Karpas-422 (cell line): ENCODE measurements around the gene SEMA4F. TPM values are rescaled to one million over a fixed set of nuclear protein-coding genes. Genes with fewer than 3 reads are reported as not detected.

Source experiments
- DNase-seq: peaks from one replicate; pipeline ENCODE4 v3.0.0-alpha.2; 2015
- H2AFZ ChIP-seq: fragments of 200-600 bp; sonication (generic); 2 replicates; pipeline ENCODE4 v1.6.1; 2014; ENCODE audit warnings: antibody characterized with exemption, low read length, mixed read lengths
- H3K27ac ChIP-seq: fragments of 200-600 bp; sonication (generic); 2 replicates; pipeline ENCODE4 v1.5.1; 2014; ENCODE audit warnings: mild to moderate bottlenecking, low read length, moderate library complexity
- H3K27me3 ChIP-seq: fragments of 200-600 bp; sonication (generic); 2 replicates; pipeline ENCODE4 v1.6.1; 2014; ENCODE audit warnings: low read length, mixed read lengths
- H3K36me3 ChIP-seq: fragments of 200-600 bp; sonication (generic); 2 replicates; pipeline ENCODE4 v1.6.1; 2014; ENCODE audit warnings: low read length, mixed read lengths; ENCODE audit not compliant: insufficient read depth
- H3K4me1 ChIP-seq: fragments of 200-600 bp; sonication (generic); 2 replicates; pipeline ENCODE4 v1.6.1; 2014; ENCODE audit warnings: mild to moderate bottlenecking, low read length, mixed read lengths
- H3K4me2 ChIP-seq: fragments of 200-600 bp; sonication (generic); 2 replicates; pipeline ENCODE4 v1.6.1; 2014; ENCODE audit warnings: low read length, low read depth, mild to moderate bottlenecking; ENCODE audit not compliant: poor library complexity, severe bottlenecking
- H3K4me3 ChIP-seq: fragments of 200-600 bp; sonication (generic); 2 replicates; pipeline ENCODE4 v1.5.1; 2014; ENCODE audit warnings: mild to moderate bottlenecking, antibody characterized with exemption, low read length, mixed read lengths
- H3K79me2 ChIP-seq: fragments of 200-600 bp; sonication (generic); 2 replicates; pipeline ENCODE4 v1.6.1; 2014; ENCODE audit warnings: mild to moderate bottlenecking, low read length, mixed read lengths
- H3K9ac ChIP-seq: fragments of 200-600 bp; sonication (generic); 2 replicates; pipeline ENCODE4 v1.6.0; 2014; ENCODE audit warnings: low read length
- H3K9me2 ChIP-seq: fragments of 200-600 bp; sonication (generic), shearing (Covaris generic); replicated peaks from 2 replicates; pipeline ENCODE4 v1.6.0; 2014; ENCODE audit warnings: mild to moderate bottlenecking, low read length, moderate library complexity; ENCODE audit not compliant: insufficient read depth
- H3K9me3 ChIP-seq: fragments of 300-700, 200-600 bp; sonication (generic); 2 replicates; pipeline ENCODE4 v1.6.1; 2014; ENCODE audit warnings: low read length, mixed read lengths
- H4K20me1 ChIP-seq: fragments of 200-600 bp; sonication (generic); 2 replicates; pipeline ENCODE4 v1.6.1; 2014; ENCODE audit warnings: mild to moderate bottlenecking, antibody characterized with exemption, low read length, low read depth; ENCODE audit not compliant: insufficient read depth
- total RNA-seq: library from RNA; depleted of rRNA; stranded (reverse); fragments of >200 nt; shearing (Covaris generic); gene quantifications from 2 replicates; pipeline ENCODE4 v1.2.3, GENCODE V29; 2014; ENCODE audit warnings: low replicate concordance

SEMA4F gene
- total RNA-seq, 1 experiment from 2014 or later, result 2.7 TPM

- H3K4me3 ChIP-seq, result no peak within 1 kb of the TSS
- no peak within 1 kb of the TSS for H2AFZ ChIP-seq
- H3K4me2 ChIP-seq, result no peak within 1 kb of the TSS
- H3K27me3 ChIP-seq, result 0 out of 2 replicates have a peak, but pooled peaks cover 3% of the 10 kb centered on the region
- no peaks in the 10 kb centered on the region for H3K36me3 ChIP-seq
- no peak within 1 kb of the TSS for H3K27ac ChIP-seq
- no peaks in the 10 kb centered on the region for H3K9me3 ChIP-seq
- H3K79me2 ChIP-seq, result no peaks in the 10 kb centered on the region
- H3K4me1 ChIP-seq, result peaks cover 5% of the 10 kb centered on the region
- DNase-seq, result no peak
- H4K20me1 ChIP-seq, result no peaks in the 10 kb centered on the region
- no peak within 1 kb of the TSS for H3K9ac ChIP-seq
- H3K9me2 ChIP-seq, result no peaks in the 10 kb centered on the region
Observed at GRCh38 chr2:74648009-74648443, 6.0 kb upstream of the SEMA4F start, which contains the start of gene M1AP. Gene M1AP (minus strand): TSS chr2:74648330. CDS start chr2:74640275, 8,055 bp downstream.

- H3K9me3 ChIP-seq, result no peaks in the 10 kb centered on the region
- no peaks in the 10 kb centered on the region for H3K36me3 ChIP-seq
- peak overlapping the region; percentile 76 for H3K9ac ChIP-seq
- no peaks in the 10 kb centered on the region for H3K79me2 ChIP-seq
- no peaks in the 10 kb centered on the region for H4K20me1 ChIP-seq
- no peaks in the 10 kb centered on the region for H3K27me3 ChIP-seq
- H3K4me3 ChIP-seq, result peak overlapping the region; percentile 73
- DNase-seq, result no peak
- H3K9me2 ChIP-seq, result no peaks in the 10 kb centered on the region
- H3K4me2 ChIP-seq, result peak overlapping the region; percentile 87
- H3K4me1 ChIP-seq, result peaks cover 13% of the 10 kb centered on the region
- H3K27ac ChIP-seq, result no peak overlapping the region
- peak overlapping the region; percentile 95 for H2AFZ ChIP-seq
Observed at GRCh38 chr2:74653589-74653984, 460 bp upstream of the SEMA4F start.

GRCh38 chr2:74655579-74655978 is 1.5 kb downstream of the SEMA4F start:
- Histone ChIP-seq H3K27ac (no peak overlapping the region), H3K9ac (no peak overlapping the region), H3K4me2 (no peak overlapping the region), H3K4me1 (peaks cover 13% of the 10 kb centered on the region), H3K27me3 (no peaks in the 10 kb centered on the region), H3K36me3 (no peaks in the 10 kb centered on the region), H3K9me3 (no peaks in the 10 kb centered on the region), H3K9me2 (no peaks in the 10 kb centered on the region), H3K4me3 (no peak overlapping the region), H3K79me2 (no peaks in the 10 kb centered on the region), H4K20me1 (no peaks in the 10 kb centered on the region), H2AFZ (no peak overlapping the region)
- no peak for DNase-seq

- Histone ChIP-seq H3K4me2 (no peak overlapping the region), H3K27me3 (no peaks in the 10 kb centered on the region), H3K4me1 (peaks cover 11% of the 10 kb centered on the region), H3K9me3 (no peaks in the 10 kb centered on the region), H3K27ac (no peak overlapping the region), H3K4me3 (no peak overlapping the region), H3K79me2 (no peaks in the 10 kb centered on the region), H3K9ac (no peak overlapping the region), H3K36me3 (no peaks in the 10 kb centered on the region), H3K9me2 (no peaks in the 10 kb centered on the region), H2AFZ (no peak overlapping the region), H4K20me1 (no peaks in the 10 kb centered on the region)
- no peak for DNase-seq
Observed at GRCh38 chr2:74658516-74658915, 4.5 kb downstream of the SEMA4F start.

GRCh38 chr2:74659462-74659861 is 5.4 kb downstream of the SEMA4F start:
- Histone ChIP-seq H3K4me2 (no peak overlapping the region), H4K20me1 (no peaks in the 10 kb centered on the region), H3K9me3 (no peaks in the 10 kb centered on the region), H3K4me1 (peaks cover 5% of the 10 kb centered on the region), H3K4me3 (no peak overlapping the region), H3K79me2 (no peaks in the 10 kb centered on the region), H3K27ac (no peak overlapping the region), H3K9me2 (no peaks in the 10 kb centered on the region), H3K27me3 (no peaks in the 10 kb centered on the region), H2AFZ (no peak overlapping the region), H3K9ac (no peak overlapping the region), H3K36me3 (no peaks in the 10 kb centered on the region)
- no peak for DNase-seq

- Histone ChIP-seq H2AFZ (no peak overlapping the region), H4K20me1 (no peaks in the 10 kb centered on the region), H3K27ac (no peak overlapping the region), H3K4me1 (no peaks in the 10 kb centered on the region), H3K9me3 (no peaks in the 10 kb centered on the region), H3K9me2 (no peaks in the 10 kb centered on the region), H3K4me3 (no peak overlapping the region), H3K27me3 (no peaks in the 10 kb centered on the region), H3K79me2 (no peaks in the 10 kb centered on the region), H3K36me3 (no peaks in the 10 kb centered on the region), H3K9ac (no peak overlapping the region), H3K4me2 (no peak overlapping the region)
- DNase-seq, result no peak
Observed at GRCh38 chr2:74668087-74668486, 14.0 kb downstream of the SEMA4F start.

- H3K4me2 ChIP-seq, result no peak overlapping the region
Observed at GRCh38 chr2:74670263-74670662, 16.2 kb downstream of the SEMA4F start.

GRCh38 chr2:74671479-74671878 is 17.4 kb downstream of the SEMA4F start:
- Histone ChIP-seq H3K9me3 (no peaks in the 10 kb centered on the region), H3K4me1 (no peaks in the 10 kb centered on the region), H3K36me3 (no peaks in the 10 kb centered on the region), H3K4me2 (no peak overlapping the region), H3K9ac (no peak overlapping the region), H3K79me2 (no peaks in the 10 kb centered on the region), H3K9me2 (no peaks in the 10 kb centered on the region), H3K27ac (no peak overlapping the region), H3K4me3 (no peak overlapping the region), H2AFZ (no peak overlapping the region), H4K20me1 (no peaks in the 10 kb centered on the region), H3K27me3 (no peaks in the 10 kb centered on the region)
- DNase-seq, result no peak

More at GRCh38 chr2:74670263-74670662, 16.2 kb downstream of the SEMA4F start:
- DNase-seq, result no peak
- no peaks in the 10 kb centered on the region for H3K9me2 ChIP-seq
- H3K9me3 ChIP-seq, result no peaks in the 10 kb centered on the region
- H3K27ac ChIP-seq, result no peak overlapping the region
- no peak overlapping the region for H2AFZ ChIP-seq
- H3K9ac ChIP-seq, result no peak overlapping the region
- H4K20me1 ChIP-seq, result no peaks in the 10 kb centered on the region
- H3K27me3 ChIP-seq, result no peaks in the 10 kb centered on the region
- no peaks in the 10 kb centered on the region for H3K36me3 ChIP-seq
- H3K79me2 ChIP-seq, result no peaks in the 10 kb centered on the region
- H3K4me3 ChIP-seq, result no peak overlapping the region
- H3K4me1 ChIP-seq, result no peaks in the 10 kb centered on the region
